H9 (cell line): ENCODE measurements around the gene TENT5C. TPM values are rescaled to one million over a fixed set of nuclear protein-coding genes. Genes with fewer than 3 reads are reported as not detected.
A peak's percentile ranks its signal among the peaks of the same experiment; 100 is the strongest.

ENCODE experiments used
- DNase-seq: peaks from one replicate; pipeline ENCODE4 v3.0.0-alpha.2; 2017
- H2AFZ ChIP-seq: one replicate; pipeline ENCODE4 v1.6.1; 2013; ENCODE audit warnings: mild to moderate bottlenecking, low read length, control low read depth, moderate library complexity
- H2AK5ac ChIP-seq: 2 replicates; pipeline ENCODE4 v1.6.1; 2013; ENCODE audit warnings: low read length, control low read depth, mixed read lengths; ENCODE audit not compliant: insufficient read length
- H2BK120ac ChIP-seq: one replicate; pipeline ENCODE4 v1.6.1; 2013; ENCODE audit warnings: low read depth, mild to moderate bottlenecking, low read length, control low read depth, inconsistent platforms; ENCODE audit not compliant: poor library complexity, severe bottlenecking
- H2BK12ac ChIP-seq: 2 replicates; pipeline ENCODE4 v1.6.1; 2013; ENCODE audit warnings: low read length, control low read depth, mixed read lengths, low read depth; ENCODE audit not compliant: insufficient read length
- H2BK15ac ChIP-seq: 2 replicates; pipeline ENCODE4 v1.6.1; 2013; ENCODE audit warnings: low read depth, low read length, control low read depth
- H2BK20ac ChIP-seq: one replicate; pipeline ENCODE4 v1.6.1; 2013; ENCODE audit warnings: low read depth, mild to moderate bottlenecking, low read length, control low read depth, inconsistent platforms; ENCODE audit not compliant: poor library complexity, severe bottlenecking
- H2BK5ac ChIP-seq: 2 replicates; pipeline ENCODE4 v1.6.1; 2013; ENCODE audit warnings: low read length, control low read depth, mixed read lengths; ENCODE audit not compliant: insufficient read length
- H3K14ac ChIP-seq: 2 replicates; pipeline ENCODE4 v1.6.1; 2013; ENCODE audit warnings: low read length, control low read depth; ENCODE audit not compliant: insufficient read depth
- H3K18ac ChIP-seq: 2 replicates; pipeline ENCODE4 v1.6.1; 2013; ENCODE audit warnings: low read depth, mild to moderate bottlenecking, mixed read lengths, low read length, control low read depth; ENCODE audit not compliant: insufficient read length
- H3K23ac ChIP-seq: 2 replicates; pipeline ENCODE4 v1.6.1; 2013; ENCODE audit warnings: low read length, control low read depth, mixed read lengths, low read depth; ENCODE audit not compliant: insufficient read length
- H3K23me2 ChIP-seq: 2 replicates; pipeline ENCODE4 v1.6.1; 2013; ENCODE audit warnings: low read depth, mild to moderate bottlenecking, mixed read lengths, low read length, control low read depth; ENCODE audit not compliant: insufficient read length, poor library complexity, severe bottlenecking
- H3K27ac ChIP-seq: 2 replicates; pipeline ENCODE4 v1.5.1; 2013; ENCODE audit warnings: low read length, control low read depth, mixed read lengths, low read depth; ENCODE audit not compliant: insufficient read length
- H3K27me3 ChIP-seq: 2 replicates; pipeline ENCODE4 v1.6.1; 2013; ENCODE audit warnings: low read length, control low read depth, inconsistent platforms; ENCODE audit not compliant: insufficient read depth
- H3K4ac ChIP-seq: 2 replicates; pipeline ENCODE4 v1.6.1; 2013; ENCODE audit warnings: low read depth, mild to moderate bottlenecking, control low read depth, inconsistent platforms, low read length, moderate library complexity
- H3K4me1 ChIP-seq: 2 replicates; pipeline ENCODE4 v1.6.1; 2013; ENCODE audit warnings: low read length, control low read depth, inconsistent platforms; ENCODE audit not compliant: insufficient read depth
- H3K4me2 ChIP-seq: 2 replicates; pipeline ENCODE4 v1.6.1; 2013; ENCODE audit warnings: low read length, control low read depth, mixed read lengths; ENCODE audit not compliant: insufficient read length, insufficient read depth
- H3K56ac ChIP-seq: 2 replicates; pipeline ENCODE4 v1.6.1; 2013; ENCODE audit warnings: low read depth, mild to moderate bottlenecking, mixed read lengths, low read length, control low read depth; ENCODE audit not compliant: insufficient read length
- H3K79me1 ChIP-seq: 2 replicates; pipeline ENCODE4 v1.6.1; 2013; ENCODE audit warnings: low read depth, mild to moderate bottlenecking, moderate library complexity, low read length, control low read depth, inconsistent platforms; ENCODE audit not compliant: insufficient read depth, poor library complexity, severe bottlenecking
- H3K79me2 ChIP-seq: 2 replicates; pipeline ENCODE4 v1.6.1; 2013; ENCODE audit warnings: low read length, control low read depth, inconsistent platforms; ENCODE audit not compliant: insufficient read depth
- H3K9ac ChIP-seq: 2 replicates; pipeline ENCODE4 v1.6.1; 2013; ENCODE audit warnings: low read length, control low read depth, mixed read lengths; ENCODE audit not compliant: insufficient read length; ENCODE audit errors: extremely low read depth
- H3K9me3 ChIP-seq: one replicate; pipeline ENCODE4 v1.6.1; 2013; ENCODE audit warnings: low read depth, low read length, inconsistent platforms; ENCODE audit not compliant: control insufficient read depth
- H3T11ph ChIP-seq: one replicate; pipeline ENCODE4 v1.6.1; 2013; ENCODE audit warnings: mild to moderate bottlenecking, low read length, control low read depth, inconsistent platforms
- H4K20me1 ChIP-seq: one replicate; pipeline ENCODE4 v1.6.1; 2013; ENCODE audit not compliant: control insufficient read depth, insufficient read length, insufficient read depth
- H4K5ac ChIP-seq: 2 replicates; pipeline ENCODE4 v1.6.1; 2013; ENCODE audit warnings: low read depth, mild to moderate bottlenecking, mixed read lengths, low read length, control low read depth; ENCODE audit not compliant: insufficient read length
- H4K8ac ChIP-seq: replicated peaks from 2 replicates; pipeline ENCODE4 v1.6.1; 2013; ENCODE audit warnings: low read length, control low read depth, mixed read lengths, low read depth; ENCODE audit not compliant: insufficient read length
- H4K91ac ChIP-seq: 2 replicates; pipeline ENCODE4 v1.6.1; 2013; ENCODE audit warnings: low read depth, mild to moderate bottlenecking, moderate library complexity, mixed read lengths, low read length, control low read depth; ENCODE audit not compliant: insufficient read length
- H3K27ac Mint-ChIP-seq, 3 experiments: 2 replicates in 2 of 3; 3 replicates in 1 of 3; pipeline ENCODE4 v1.8.0; 2020 to 2021; ENCODE audit warnings: mixed read lengths in 3 of 3, mild to moderate bottlenecking in 1 of 3, moderate library complexity in 1 of 3
- H3K27me3 Mint-ChIP-seq: 2 replicates; pipeline ENCODE4 v1.8.0; 2021; ENCODE audit warnings: low read depth, mild to moderate bottlenecking, moderate library complexity, mixed read lengths
- H3K36me3 Mint-ChIP-seq, 3 experiments: 2 replicates in 2 of 3; 3 replicates in 1 of 3; pipeline ENCODE4 v1.8.0; 2020 to 2021; ENCODE audit warnings: low read depth in 3 of 3, mixed read lengths in 3 of 3; ENCODE audit not compliant: insufficient read depth in 1 of 3
- H3K4me1 Mint-ChIP-seq, 2 experiments: 2 replicates each; pipeline ENCODE4 v1.8.0; 2020; ENCODE audit warnings: mixed read lengths in 2 of 2
- H3K4me3 Mint-ChIP-seq, 2 experiments: 2 replicates in 1 of 2; 3 replicates in 1 of 2; pipeline ENCODE4 v1.8.0; 2020 to 2021; ENCODE audit warnings: mild to moderate bottlenecking in 2 of 2, mixed read lengths in 2 of 2, moderate library complexity in 1 of 2
- H3K9me3 Mint-ChIP-seq, 2 experiments: 2 replicates in 1 of 2; 3 replicates in 1 of 2; pipeline ENCODE4 v1.8.0; 2020; ENCODE audit warnings: mild to moderate bottlenecking in 2 of 2, mixed read lengths in 2 of 2, moderate library complexity in 1 of 2
- WGBS: extraction: QIAGEN DNeasy Blood & Tissue Kit; methylation state at CpG from one replicate; pipeline ENCODE4 v1.1.7; 2013; ENCODE audit warnings: missing lambda C conversion rate, low lambda C conversion rate, mixed read lengths; ENCODE audit not compliant: insufficient read length; ENCODE audit errors: extremely low coverage; 5-methylcytosine and 5-hydroxymethylcytosine counted together
- total RNA-seq: library from RNA; stranded (reverse); gene quantifications from 2 replicates; pipeline ENCODE4 v1.2.1, GENCODE V29; 2021
- TF ChIP-seq, protein P1 (sequence below): fragments of 200-600 bp; sonication (generic); conservative IDR thresholded peaks from 3 replicates; pipeline ENCODE4 v1.8.0; 2021; ENCODE audit warnings: antibody characterized with exemption, mild to moderate bottlenecking

The TENT5C gene
- total RNA-seq, 1 experiment from 2014 or later: 0.37 TPM

DNA sequence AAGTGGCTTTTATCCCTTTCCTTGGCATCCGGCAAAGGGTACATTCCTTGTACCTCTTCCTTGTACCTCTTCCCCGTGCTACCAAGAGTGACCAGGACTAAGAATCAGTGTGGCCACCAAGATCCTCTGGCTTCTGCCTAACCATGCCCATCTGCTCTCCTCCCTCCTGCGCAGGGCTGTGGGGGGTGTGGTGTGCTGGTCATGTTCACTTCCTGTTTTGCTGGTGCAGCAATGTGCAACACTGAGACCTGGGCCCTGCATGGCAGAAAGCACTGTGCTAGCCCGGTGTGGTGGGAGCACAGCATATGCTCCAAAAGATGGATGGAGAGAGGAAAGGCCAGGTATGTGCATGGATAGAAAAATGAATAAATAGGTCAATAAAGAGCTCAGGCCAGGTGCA lies 33.3 kb upstream of the TENT5C start:
- Histone ChIP-seq H3K56ac (no peak overlapping the region), H3K9ac (no peak overlapping the region), H3K18ac (no peak overlapping the region), H2AK5ac (no peak overlapping the region), H3K23me2 (no peaks in the 10 kb centered on the region), H3K14ac (peak overlapping the region; percentile 25; the same call in 1 of the 2 replicates), H3K23ac (no peak overlapping the region), H3K79me1 (no peaks in the 10 kb centered on the region), H3K27ac (no peak overlapping the region), H2AFZ (no peak overlapping the region), H3T11ph (no peak overlapping the region), H2BK120ac (no peak overlapping the region), H4K91ac (no peak overlapping the region), H2BK5ac (no peak overlapping the region), H4K5ac (no peak overlapping the region), H3K9me3 (no peaks in the 10 kb centered on the region), H3K4ac (no peak overlapping the region), H3K4me1 (no peaks in the 10 kb centered on the region; the same call in 1 of the 2 replicates), H3K79me2 (no peaks in the 10 kb centered on the region), H4K8ac (no peak overlapping the region), H3K27me3 (no peaks in the 10 kb centered on the region), H4K20me1 (no peaks in the 10 kb centered on the region), H3K4me2 (no peak overlapping the region), H2BK15ac (no peak overlapping the region), H2BK20ac (no peak overlapping the region), H2BK12ac (no peak overlapping the region)
- peaks cover 9 to 13% of the 10 kb centered on the region in 2 experiments for H3K4me1 Mint-ChIP-seq
- WGBS: no CpG with 5 or more reads among the region's 4 CpGs
- no peak for DNase-seq
- H3K9me3 Mint-ChIP-seq: no peaks in the 10 kb centered on the region
- peaks cover 1% of the 10 kb centered on the region; the same call in 1 of the 2 replicates for H3K27me3 Mint-ChIP-seq
- TF ChIP-seq, protein P1, sequence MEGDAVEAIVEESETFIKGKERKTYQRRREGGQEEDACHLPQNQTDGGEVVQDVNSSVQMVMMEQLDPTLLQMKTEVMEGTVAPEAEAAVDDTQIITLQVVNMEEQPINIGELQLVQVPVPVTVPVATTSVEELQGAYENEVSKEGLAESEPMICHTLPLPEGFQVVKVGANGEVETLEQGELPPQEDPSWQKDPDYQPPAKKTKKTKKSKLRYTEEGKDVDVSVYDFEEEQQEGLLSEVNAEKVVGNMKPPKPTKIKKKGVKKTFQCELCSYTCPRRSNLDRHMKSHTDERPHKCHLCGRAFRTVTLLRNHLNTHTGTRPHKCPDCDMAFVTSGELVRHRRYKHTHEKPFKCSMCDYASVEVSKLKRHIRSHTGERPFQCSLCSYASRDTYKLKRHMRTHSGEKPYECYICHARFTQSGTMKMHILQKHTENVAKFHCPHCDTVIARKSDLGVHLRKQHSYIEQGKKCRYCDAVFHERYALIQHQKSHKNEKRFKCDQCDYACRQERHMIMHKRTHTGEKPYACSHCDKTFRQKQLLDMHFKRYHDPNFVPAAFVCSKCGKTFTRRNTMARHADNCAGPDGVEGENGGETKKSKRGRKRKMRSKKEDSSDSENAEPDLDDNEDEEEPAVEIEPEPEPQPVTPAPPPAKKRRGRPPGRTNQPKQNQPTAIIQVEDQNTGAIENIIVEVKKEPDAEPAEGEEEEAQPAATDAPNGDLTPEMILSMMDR: no peak
- no peak overlapping the region for H3K4me3 Mint-ChIP-seq
- no peak overlapping the region for H3K27ac Mint-ChIP-seq
- no peaks in the 10 kb centered on the region; a peak in 1 of 7 replicates for H3K36me3 Mint-ChIP-seq
